ENCODE data around the gene OOSP4A. TPM values are rescaled to one million over a fixed set of nuclear protein-coding genes. Genes with fewer than 3 reads are reported as not detected.
"Not testable (repeated sequence)": the region's sequence is repeated elsewhere in the genome, so short reads cannot be mapped to it uniquely, and the experiment has no call there.

OOSP4A gene
- total and polyA plus RNA-seq, 2 of the 13 experiments (the other 11 are each of a cell fraction or from before 2014, with no cell fraction given), result not detected

GRCh38 chr11:59981106-59981770 is 17.4 kb downstream of the OOSP4A start:
- intact Hi-C loops (cut with micrococcal nuclease; ENCODE audit: unreplicated experiment), result no loop called here
- no peaks in the 10 kb centered on the region for H3K36me3 ChIP-seq (replicated peaks in 1 of 2; ENCODE audit: control insufficient read depth in 1 of 2, insufficient read depth in 2 of 2, low read length in 2 of 2)
- no peaks in the 10 kb centered on the region for H3K27me3 ChIP-seq (ENCODE audit: control insufficient read depth in 1 of 2, insufficient read depth in 2 of 2, low read length in 2 of 2)
- no peaks in the 10 kb centered on the region for H4K20me1 ChIP-seq (ENCODE audit: insufficient read depth, low read length)
- H3K4me2 ChIP-seq (ENCODE audit: low read depth, low read length), result no peak overlapping the region
- H3K4me3 ChIP-seq (replicated peaks in 1 of 3; ENCODE audit: insufficient read depth in 1 of 3, low read depth in 2 of 3, low read length in 3 of 3), result no peak overlapping the region
- DNase-seq (ENCODE audit: low spot score), result no peak
- no peak overlapping the region for H2AFZ ChIP-seq (ENCODE audit: low read length)
- POLR2A ChIA-PET, result no interaction called here
- H3K9ac ChIP-seq (ENCODE audit: insufficient read depth, low read depth, low read length), result no peak overlapping the region
- in situ Hi-C loops (cut with HindIII; ENCODE audit: extremely low pct_ligation_motif_present, low pct_unique_long_range_greater_than_20kb), result no loop called here
- H3K27ac ChIP-seq (ENCODE audit: extremely low read length, insufficient read depth, low read length), result no peak overlapping the region
- no peak for TF ChIP-seq ZC3H4 (CRISPR knock-in tag; IDR thresholded peaks at IDR 0.05; ENCODE audit: borderline replicate concordance)
- no peak for ATAC-seq
- no peaks in the 10 kb centered on the region for H3K79me2 ChIP-seq (ENCODE audit: insufficient read depth, low read length)
- no TSS peak for BruUV-seq (replicated peaks)
- no peaks in the 10 kb centered on the region for H3K9me3 ChIP-seq (ENCODE audit: low read length)
- no peaks in the 10 kb centered on the region for H3K4me1 ChIP-seq (ENCODE audit: insufficient read depth, low read length)
- 0% methylated on average over 4 of the region's 4 CpGs for WGBS (ENCODE audit: low lambda C conversion rate)
- FAIRE-seq, result no peak
- CTCF ChIA-PET (ENCODE audit: low intra/inter-chr PET ratio, low total read pairs), result no interaction called here

DNA sequence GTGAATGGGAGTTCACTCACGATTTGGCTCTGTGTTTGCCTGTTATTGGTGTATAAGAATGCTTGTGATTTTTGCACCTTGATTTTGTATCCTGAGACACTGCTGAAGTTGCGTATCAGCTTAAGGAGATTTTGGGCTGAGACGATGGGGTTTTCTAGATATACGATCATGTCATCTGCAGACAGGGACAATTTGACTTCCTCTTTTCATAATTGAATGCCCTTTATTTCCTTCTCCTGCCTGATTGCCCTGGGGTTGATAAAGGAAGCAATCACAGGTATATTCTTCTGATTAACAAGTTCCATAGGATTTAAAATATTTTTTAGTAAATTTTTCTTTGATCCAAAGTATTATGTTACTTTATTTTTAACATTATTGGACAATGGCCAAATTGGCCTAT is 18.2 kb downstream of the OOSP4A start:
- FAIRE-seq; H4K20me1 ChIP-seq (ENCODE audit: insufficient read depth, low read length); H3K9ac ChIP-seq (ENCODE audit: insufficient read depth, low read depth, low read length); H3K79me2 ChIP-seq (ENCODE audit: insufficient read depth, low read length); POLR2A ChIA-PET; DNase-seq (ENCODE audit: low spot score); H3K4me2 ChIP-seq (ENCODE audit: low read depth, low read length); intact Hi-C loops (cut with micrococcal nuclease; ENCODE audit: unreplicated experiment); in situ Hi-C loops (cut with HindIII; ENCODE audit: extremely low pct_ligation_motif_present, low pct_unique_long_range_greater_than_20kb); CTCF ChIA-PET (ENCODE audit: low intra/inter-chr PET ratio, low total read pairs); ATAC-seq; H3K36me3 ChIP-seq (replicated peaks in 1 of 2; ENCODE audit: control insufficient read depth in 1 of 2, insufficient read depth in 2 of 2, low read length in 2 of 2); H3K27ac ChIP-seq (ENCODE audit: extremely low read length, insufficient read depth, low read length); H3K4me1 ChIP-seq (ENCODE audit: insufficient read depth, low read length); H3K4me3 ChIP-seq (replicated peaks in 1 of 3; ENCODE audit: insufficient read depth in 1 of 3, low read depth in 2 of 3, low read length in 3 of 3); H3K27me3 ChIP-seq (ENCODE audit: control insufficient read depth in 1 of 2, insufficient read depth in 2 of 2, low read length in 2 of 2); BruUV-seq (replicated peaks); H3K9me3 ChIP-seq (ENCODE audit: low read length); H2AFZ ChIP-seq (ENCODE audit: low read length): not testable (repeated sequence)
- WGBS (ENCODE audit: low lambda C conversion rate), result 12% methylated on average over 4 of the region's 4 CpGs

GRCh38 chr11:59983212-59983611 is 19.4 kb downstream of the OOSP4A start:
- no peaks in the 10 kb centered on the region for H3K36me3 ChIP-seq (replicated peaks in 1 of 2; ENCODE audit: control insufficient read depth in 1 of 2, insufficient read depth in 2 of 2, low read length in 2 of 2)
- no peak overlapping the region for H3K4me2 ChIP-seq (ENCODE audit: low read depth, low read length)
- ChIA-PET POLR2A (no interaction called here), CTCF (ENCODE audit: low intra/inter-chr PET ratio, low total read pairs) (no interaction called here)
- TF ChIP-seq MAFF (IDR thresholded peaks at IDR 0.05; ENCODE audit: low read depth, low read length) (0 out of 2 replicates have a peak, but pooled peaks have one; percentile 35), MAFK (conservative IDR thresholded peaks at IDR 0.05 in 1 of 2, IDR thresholded peaks at IDR 0.05 in 1 of 2; ENCODE audit: low read length in 2 of 2) (peak; percentile 38 to 66), ZNF75D (CRISPR knock-in tag; IDR thresholded peaks at IDR 0.05; ENCODE audit: borderline replicate concordance) (no peak), MTF1 (CRISPR knock-in tag; IDR thresholded peaks at IDR 0.05) (no peak)
- 0% methylated on average over 1 of the region's 1 CpG for WGBS (ENCODE audit: low lambda C conversion rate)
- no peaks in the 10 kb centered on the region for H3K4me1 ChIP-seq (ENCODE audit: insufficient read depth, low read length)
- H3K9me3 ChIP-seq (ENCODE audit: low read length), result no peaks in the 10 kb centered on the region
- H2AFZ ChIP-seq (ENCODE audit: low read length), result no peak overlapping the region
- no peak for ATAC-seq
- H3K27ac ChIP-seq (ENCODE audit: extremely low read length, insufficient read depth, low read length), result no peak overlapping the region
- H4K20me1 ChIP-seq (ENCODE audit: insufficient read depth, low read length), result no peaks in the 10 kb centered on the region
- DNase-seq (ENCODE audit: low spot score), result no peak
- no peak for FAIRE-seq
- no peak overlapping the region for H3K9ac ChIP-seq (ENCODE audit: insufficient read depth, low read depth, low read length)
- BruUV-seq (replicated peaks), result no TSS peak
- no peaks in the 10 kb centered on the region for H3K79me2 ChIP-seq (ENCODE audit: insufficient read depth, low read length)
- no peaks in the 10 kb centered on the region for H3K27me3 ChIP-seq (ENCODE audit: control insufficient read depth in 1 of 2, insufficient read depth in 2 of 2, low read length in 2 of 2)
- in situ Hi-C loops (cut with HindIII; ENCODE audit: extremely low pct_ligation_motif_present, low pct_unique_long_range_greater_than_20kb), result no loop called here
- intact Hi-C loops (cut with micrococcal nuclease; ENCODE audit: unreplicated experiment), result no loop called here
- no peak overlapping the region for H3K4me3 ChIP-seq (replicated peaks in 1 of 3; ENCODE audit: insufficient read depth in 1 of 3, low read depth in 2 of 3, low read length in 3 of 3)
